Measurements from ENCODE around the gene ZNF343. TPM values are rescaled to one million over a fixed set of nuclear protein-coding genes. Genes with fewer than 3 reads are reported as not detected.
"Not testable (repeated sequence)": the region's sequence is repeated elsewhere in the genome, so short reads cannot be mapped to it uniquely, and the experiment has no call there.

The ZNF343 gene
- total RNA-seq, 4 donors from 2014 or later: 11.0 to 16.3 (median 14.2) TPM

DNA sequence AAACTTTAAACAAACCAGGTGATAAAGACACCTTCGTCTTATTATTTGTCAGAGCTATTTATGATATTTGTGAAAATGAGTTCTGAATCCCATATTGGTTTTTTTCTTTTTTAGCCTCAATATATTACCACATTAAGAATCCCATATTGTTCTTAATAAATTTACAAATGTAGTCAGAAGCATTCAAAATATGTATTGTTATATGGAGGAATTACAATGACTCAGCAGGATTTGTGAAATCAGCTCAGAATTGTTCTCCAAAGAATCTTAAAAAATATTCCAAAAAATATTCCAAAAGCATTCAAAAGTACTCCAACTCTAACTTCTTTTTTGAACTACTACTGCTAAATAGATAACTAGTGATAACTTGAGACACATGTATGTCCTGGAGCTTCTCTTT, 6.5 kb upstream of the ZNF343 start:
- no peak for DNase-seq
- H3K4me1 ChIP-seq: peaks cover 0 to 4% of the 10 kb centered on the region in 2 donors
- no peak overlapping the region for H3K27ac ChIP-seq
- no peaks in the 10 kb centered on the region for H3K27me3 ChIP-seq
- intact Hi-C loops (cut with DNase I): no loop called here
- WGBS, 2 donors: 75 to 82% methylated on average over 1 of the region's 1 CpG
- TF ChIP-seq POLR2A (IDR thresholded peaks at IDR 0.05): no peak
- TF ChIP-seq, protein P1, sequence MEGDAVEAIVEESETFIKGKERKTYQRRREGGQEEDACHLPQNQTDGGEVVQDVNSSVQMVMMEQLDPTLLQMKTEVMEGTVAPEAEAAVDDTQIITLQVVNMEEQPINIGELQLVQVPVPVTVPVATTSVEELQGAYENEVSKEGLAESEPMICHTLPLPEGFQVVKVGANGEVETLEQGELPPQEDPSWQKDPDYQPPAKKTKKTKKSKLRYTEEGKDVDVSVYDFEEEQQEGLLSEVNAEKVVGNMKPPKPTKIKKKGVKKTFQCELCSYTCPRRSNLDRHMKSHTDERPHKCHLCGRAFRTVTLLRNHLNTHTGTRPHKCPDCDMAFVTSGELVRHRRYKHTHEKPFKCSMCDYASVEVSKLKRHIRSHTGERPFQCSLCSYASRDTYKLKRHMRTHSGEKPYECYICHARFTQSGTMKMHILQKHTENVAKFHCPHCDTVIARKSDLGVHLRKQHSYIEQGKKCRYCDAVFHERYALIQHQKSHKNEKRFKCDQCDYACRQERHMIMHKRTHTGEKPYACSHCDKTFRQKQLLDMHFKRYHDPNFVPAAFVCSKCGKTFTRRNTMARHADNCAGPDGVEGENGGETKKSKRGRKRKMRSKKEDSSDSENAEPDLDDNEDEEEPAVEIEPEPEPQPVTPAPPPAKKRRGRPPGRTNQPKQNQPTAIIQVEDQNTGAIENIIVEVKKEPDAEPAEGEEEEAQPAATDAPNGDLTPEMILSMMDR (IDR thresholded peaks at IDR 0.05): no peak
- no peaks in the 10 kb centered on the region for H3K36me3 ChIP-seq
- H3K9me3 ChIP-seq: no peaks in the 10 kb centered on the region
- no peak overlapping the region for H3K4me3 ChIP-seq (replicated peaks in 1 of 3)

DNA sequence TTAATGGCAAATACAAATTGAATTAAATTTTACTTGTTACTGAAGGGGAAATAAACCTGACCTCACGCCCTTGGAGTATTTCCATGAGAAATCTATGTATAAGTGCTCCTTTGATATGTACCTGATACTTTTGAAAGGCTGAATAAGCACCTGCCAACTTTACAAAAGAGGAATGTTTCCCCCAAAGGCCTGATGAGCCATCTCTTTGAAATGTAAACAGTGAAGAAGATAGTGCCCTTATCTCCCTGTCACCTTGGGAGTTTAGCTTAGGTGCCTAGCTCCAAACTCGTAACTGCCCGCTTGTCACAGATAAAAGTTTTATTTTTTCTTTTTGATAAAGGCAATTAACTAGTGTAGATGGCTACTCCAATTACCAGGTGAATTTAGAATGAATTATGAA, 1.1 kb upstream of the ZNF343 start:
- H3K36me3 ChIP-seq: no peaks in the 10 kb centered on the region
- no peak for DNase-seq
- no peaks in the 10 kb centered on the region for H3K9me3 ChIP-seq
- no peak overlapping the region for H3K27ac ChIP-seq
- 80 to 87% methylated on average over 3 of the region's 3 CpGs for WGBS, 2 donors
- peaks cover 12 to 13% of the 10 kb centered on the region in 2 donors for H3K4me1 ChIP-seq
- TF ChIP-seq, protein P1 (IDR thresholded peaks at IDR 0.05): no peak
- no peak for TF ChIP-seq POLR2A (IDR thresholded peaks at IDR 0.05)
- no peaks in the 10 kb centered on the region for H3K27me3 ChIP-seq
- intact Hi-C loops (cut with DNase I): loop anchor here (5.0 kb wide), 1 partner anchor 37 kb away; the partner anchor contains the start of gene SNRPB
- no peak overlapping the region for H3K4me3 ChIP-seq (replicated peaks in 1 of 3)

- H3K9me3 ChIP-seq: no peaks in the 10 kb centered on the region
- WGBS, 2 donors: 46 to 49% methylated on average over 9 of the region's 9 CpGs
- peak in 1 of 2 donors; percentile 2 for DNase-seq
- H3K27me3 ChIP-seq: no peaks in the 10 kb centered on the region
- peak overlapping the region; percentile 67 to 80 (median 75) for H3K4me3 ChIP-seq (replicated peaks in 1 of 3)
- intact Hi-C loops (cut with DNase I): loop anchor here (5.0 kb wide), 1 partner anchor 37 kb away; the partner anchor contains the start of gene SNRPB
- TF ChIP-seq POLR2A (IDR thresholded peaks at IDR 0.05): no peak
- TF ChIP-seq, protein P1 (IDR thresholded peaks at IDR 0.05): no peak
- no peaks in the 10 kb centered on the region for H3K36me3 ChIP-seq
- H3K27ac ChIP-seq: peak overlapping the region; percentile 74 to 93 (median 85)
- H3K4me1 ChIP-seq: peaks cover 12 to 13% of the 10 kb centered on the region in 2 donors
These were observed 710 bp upstream of the ZNF343 start for GRCh38 chr20:2509468-2509781.

DNA sequence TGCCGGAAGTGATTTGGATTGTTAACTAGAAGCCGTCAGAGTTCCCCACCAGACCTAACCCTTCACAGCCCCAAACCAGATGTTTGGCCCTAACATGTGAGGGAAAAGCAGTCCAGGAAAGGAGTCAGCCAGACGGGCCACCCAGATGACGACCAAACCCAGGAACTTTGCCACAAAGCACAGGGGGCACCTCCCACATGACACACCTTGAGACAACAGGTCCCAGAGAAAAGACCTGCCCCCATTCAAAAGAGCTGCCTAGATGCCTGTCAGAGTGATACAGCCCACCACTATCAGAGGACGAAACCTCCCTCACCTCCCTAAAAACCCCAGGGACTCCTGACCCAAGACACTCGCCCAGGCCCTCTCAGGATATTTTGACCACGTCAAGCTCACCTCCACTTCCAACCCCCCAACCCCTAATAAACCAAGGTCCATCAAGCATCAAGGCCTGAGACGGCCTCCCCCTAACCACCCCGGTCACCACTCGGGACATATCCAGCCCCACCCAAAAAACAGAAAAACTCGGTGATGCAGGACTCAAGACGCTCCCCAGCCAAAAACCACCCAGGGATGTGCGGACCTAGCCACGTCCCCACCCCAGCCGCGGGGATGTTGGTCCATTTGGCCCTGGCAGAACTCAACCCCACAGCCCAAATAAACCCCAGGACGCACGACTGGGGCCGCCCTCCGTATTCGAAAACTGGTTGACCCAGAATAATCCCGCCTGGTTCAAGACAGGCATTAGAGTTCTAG, 662 bp downstream of the ZNF343 start:
- Histone ChIP-seq H3K4me3 (replicated peaks in 1 of 3) (peak overlapping the region; percentile 67 to 80 (median 75)), H3K27ac (peak overlapping the region in 1 of 3 donors; percentile 93), H3K4me1 (peaks cover 12 to 13% of the 10 kb centered on the region in 2 donors), H3K27me3 (no peaks in the 10 kb centered on the region), H3K9me3 (no peaks in the 10 kb centered on the region), H3K36me3 (no peaks in the 10 kb centered on the region)
- intact Hi-C loops (cut with DNase I): loop anchor here (5.0 kb wide), 1 partner anchor 36 kb away; the partner anchor contains the start of gene SNRPB
- DNase-seq: peak in 1 of 2 donors; percentile 20
- 20% methylated on average over 17 to 20 of the region's 22 CpGs for WGBS, 2 donors
- TF ChIP-seq, protein P1 (IDR thresholded peaks at IDR 0.05): no peak
- TF ChIP-seq POLR2A (IDR thresholded peaks at IDR 0.05): no peak

- intact Hi-C loops (cut with DNase I): loop anchor here (5.0 kb wide), 1 partner anchor 35 kb away; the partner anchor contains the start of gene SNRPB
- no peak for DNase-seq
- no peaks in the 10 kb centered on the region for H3K9me3 ChIP-seq
- no peak for TF ChIP-seq POLR2A (IDR thresholded peaks at IDR 0.05)
- TF ChIP-seq, protein P1 (IDR thresholded peaks at IDR 0.05): no peak
- H3K36me3 ChIP-seq: no peaks in the 10 kb centered on the region
- peaks cover 12 to 13% of the 10 kb centered on the region in 2 donors for H3K4me1 ChIP-seq
- 85 to 87% methylated on average over 5 of the region's 5 CpGs for WGBS, 2 donors
- no peaks in the 10 kb centered on the region for H3K27me3 ChIP-seq
- H3K4me3 ChIP-seq (replicated peaks in 1 of 3): no peak overlapping the region
- H3K27ac ChIP-seq: no peak overlapping the region
These were observed 1.3 kb downstream of the ZNF343 start for GRCh38 chr20:2507464-2507863.

DNA sequence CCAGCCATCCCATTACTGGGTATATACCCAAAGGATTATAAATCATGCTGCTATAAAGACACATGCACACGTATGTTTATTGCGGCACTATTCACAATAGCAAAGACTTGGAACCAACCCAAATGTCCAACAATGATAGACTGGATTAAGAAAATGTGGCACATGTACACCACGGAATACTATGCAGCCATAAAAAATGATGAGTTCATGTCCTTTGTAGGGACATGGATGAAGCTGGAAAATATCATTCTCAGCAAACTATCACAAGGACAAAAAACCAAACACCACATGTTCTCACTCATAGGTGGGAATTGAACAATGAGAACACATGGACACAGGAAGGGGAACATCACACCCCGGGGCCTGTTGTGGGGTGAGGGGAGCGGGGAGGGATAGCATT, 2.3 kb downstream of the ZNF343 start:
- WGBS, 2 donors: 93 to 95% methylated on average over 3 of the region's 5 CpGs
- peaks cover 12 to 13% of the 10 kb centered on the region in 2 donors for H3K4me1 ChIP-seq
- DNase-seq; H3K36me3 ChIP-seq; H3K4me3 ChIP-seq (replicated peaks in 1 of 3); H3K9me3 ChIP-seq; H3K27me3 ChIP-seq; H3K27ac ChIP-seq: not testable (repeated sequence)
- intact Hi-C loops (cut with DNase I): loop anchor here (5.0 kb wide), 1 partner anchor 34 kb away; the partner anchor contains the start of gene SNRPB

GRCh38 chr20:2504803-2505202, 3.9 kb downstream of the ZNF343 start:
- intact Hi-C loops (cut with DNase I): loop anchor here (5.0 kb wide), 1 partner anchor 33 kb away; the partner anchor contains the start of gene SNRPB
- H3K9me3 ChIP-seq; H3K27ac ChIP-seq; H3K36me3 ChIP-seq; DNase-seq; H3K4me3 ChIP-seq (replicated peaks in 1 of 3); H3K27me3 ChIP-seq: not testable (repeated sequence)
- H3K4me1 ChIP-seq: peaks cover 12 to 13% of the 10 kb centered on the region in 2 donors
- 86 to 87% methylated on average over 2 of the region's 2 CpGs for WGBS, 2 donors

Data from thyroid gland (tissue), 4 donors.